Measurements from ENCODE around the gene GPALPP1.
"Not testable (repeated sequence)": the region's sequence is repeated elsewhere in the genome, so short reads cannot be mapped to it uniquely, and the experiment has no call there.

GPALPP1 gene

GRCh38 chr13:45063261-45063860 lies 74.0 kb downstream of the GPALPP1 start:
- TF ChIP-seq EZH2phosphoT487 (IDR thresholded peaks at IDR 0.05; ENCODE audit: borderline replicate concordance, low read length) (no peak), CTCF (IDR thresholded peaks at IDR 0.05; ENCODE audit: low read depth, low read length, poor library complexity, severe bottlenecking) (no peak)
- Histone ChIP-seq H3K4me2 (ENCODE audit: low read length) (no peak overlapping the region), H3K4me3 (ENCODE audit: low read length) (no peak overlapping the region), H3K79me2 (ENCODE audit: control insufficient read depth, low read length) (no peaks in the 10 kb centered on the region), H4K20me1 (ENCODE audit: control insufficient read depth, insufficient read depth, low read depth, low read length) (no peaks in the 10 kb centered on the region), H3K27me3 (ENCODE audit: control insufficient read depth, low read length) (peaks cover 7% of the 10 kb centered on the region), H3K36me3 (ENCODE audit: control insufficient read depth, low read length) (no peaks in the 10 kb centered on the region), H3K9me3 (ENCODE audit: control insufficient read depth, insufficient read depth, low read length) (no peaks in the 10 kb centered on the region), H3K9me2 (replicated peaks; ENCODE audit: control insufficient read depth, low read length) (no peaks in the 10 kb centered on the region), H3K27ac (ENCODE audit: low read depth, low read length) (no peak overlapping the region), H3F3A (ENCODE audit: control insufficient read depth, insufficient read depth) (no peaks in the 10 kb centered on the region), H3K4me1 (ENCODE audit: control insufficient read depth, low read length) (no peaks in the 10 kb centered on the region)

GRCh38 chr13:45063889-45064288 lies 74.6 kb downstream of the GPALPP1 start:
- H3K36me3 ChIP-seq (ENCODE audit: control insufficient read depth, low read length); H3K4me2 ChIP-seq (ENCODE audit: low read length); H3F3A ChIP-seq (ENCODE audit: control insufficient read depth, insufficient read depth); H3K79me2 ChIP-seq (ENCODE audit: control insufficient read depth, low read length); H4K20me1 ChIP-seq (ENCODE audit: control insufficient read depth, insufficient read depth, low read depth, low read length); H3K9me3 ChIP-seq (ENCODE audit: control insufficient read depth, insufficient read depth, low read length); H3K4me3 ChIP-seq (ENCODE audit: low read length); H3K27ac ChIP-seq (ENCODE audit: low read depth, low read length); H3K4me1 ChIP-seq (ENCODE audit: control insufficient read depth, low read length); H3K9me2 ChIP-seq (replicated peaks; ENCODE audit: control insufficient read depth, low read length): not testable (repeated sequence)
- H3K27me3 ChIP-seq (ENCODE audit: control insufficient read depth, low read length): peaks cover 11% of the 10 kb centered on the region

GRCh38 chr13:45064889-45065288 lies 75.6 kb downstream of the GPALPP1 start:
- Histone ChIP-seq H4K20me1 (ENCODE audit: control insufficient read depth, insufficient read depth, low read depth, low read length) (no peaks in the 10 kb centered on the region), H3K36me3 (ENCODE audit: control insufficient read depth, low read length) (no peaks in the 10 kb centered on the region), H3K27me3 (ENCODE audit: control insufficient read depth, low read length) (peaks cover 8% of the 10 kb centered on the region), H3K4me3 (ENCODE audit: low read length) (no peak overlapping the region), H3K9me3 (ENCODE audit: control insufficient read depth, insufficient read depth, low read length) (no peaks in the 10 kb centered on the region), H3K79me2 (ENCODE audit: control insufficient read depth, low read length) (no peaks in the 10 kb centered on the region), H3K4me1 (ENCODE audit: control insufficient read depth, low read length) (no peaks in the 10 kb centered on the region), H3K4me2 (ENCODE audit: low read length) (no peak overlapping the region), H3F3A (ENCODE audit: control insufficient read depth, insufficient read depth) (no peaks in the 10 kb centered on the region), H3K9me2 (replicated peaks; ENCODE audit: control insufficient read depth, low read length) (no peaks in the 10 kb centered on the region), H3K27ac (ENCODE audit: low read depth, low read length) (no peak overlapping the region)
- TF ChIP-seq CTCF (IDR thresholded peaks at IDR 0.05; ENCODE audit: low read depth, low read length, poor library complexity, severe bottlenecking) (no peak), EZH2phosphoT487 (IDR thresholded peaks at IDR 0.05; ENCODE audit: borderline replicate concordance, low read length) (no peak)

GRCh38 chr13:45068036-45069001 lies 79.0 kb downstream of the GPALPP1 start:
- no peaks in the 10 kb centered on the region for H3K9me3 ChIP-seq (ENCODE audit: control insufficient read depth, insufficient read depth, low read length)
- no peaks in the 10 kb centered on the region for H3K79me2 ChIP-seq (ENCODE audit: control insufficient read depth, low read length)
- H3K4me2 ChIP-seq (ENCODE audit: low read length): no peak overlapping the region
- H3K4me1 ChIP-seq (ENCODE audit: control insufficient read depth, low read length): no peaks in the 10 kb centered on the region
- no peak overlapping the region for H3K4me3 ChIP-seq (ENCODE audit: low read length)
- no peaks in the 10 kb centered on the region for H3K9me2 ChIP-seq (replicated peaks; ENCODE audit: control insufficient read depth, low read length)
- no peak for TF ChIP-seq CTCF (IDR thresholded peaks at IDR 0.05; ENCODE audit: low read depth, low read length, poor library complexity, severe bottlenecking)
- no peak for TF ChIP-seq EZH2phosphoT487 (IDR thresholded peaks at IDR 0.05; ENCODE audit: borderline replicate concordance, low read length)
- no peaks in the 10 kb centered on the region for H3F3A ChIP-seq (ENCODE audit: control insufficient read depth, insufficient read depth)
- 0 out of 2 replicates have a peak, but pooled peaks cover 4% of the 10 kb centered on the region for H3K27me3 ChIP-seq (ENCODE audit: control insufficient read depth, low read length)
- no peaks in the 10 kb centered on the region for H3K36me3 ChIP-seq (ENCODE audit: control insufficient read depth, low read length)
- no peaks in the 10 kb centered on the region for H4K20me1 ChIP-seq (ENCODE audit: control insufficient read depth, insufficient read depth, low read depth, low read length)
- no peak overlapping the region for H3K27ac ChIP-seq (ENCODE audit: low read depth, low read length)

All from DOHH2 (cell line).